ENCODE measurements around the gene RAB20. TPM values are rescaled to one million over a fixed set of nuclear protein-coding genes. Genes with fewer than 3 reads are reported as not detected.
"Not testable (repeated sequence)": the region's sequence is repeated elsewhere in the genome, so short reads cannot be mapped to it uniquely, and the experiment has no call there.

The RAB20 gene
- total and polyA plus RNA-seq, 2 experiments from 2014 or later: 28.3 to 37.4 TPM

DNA sequence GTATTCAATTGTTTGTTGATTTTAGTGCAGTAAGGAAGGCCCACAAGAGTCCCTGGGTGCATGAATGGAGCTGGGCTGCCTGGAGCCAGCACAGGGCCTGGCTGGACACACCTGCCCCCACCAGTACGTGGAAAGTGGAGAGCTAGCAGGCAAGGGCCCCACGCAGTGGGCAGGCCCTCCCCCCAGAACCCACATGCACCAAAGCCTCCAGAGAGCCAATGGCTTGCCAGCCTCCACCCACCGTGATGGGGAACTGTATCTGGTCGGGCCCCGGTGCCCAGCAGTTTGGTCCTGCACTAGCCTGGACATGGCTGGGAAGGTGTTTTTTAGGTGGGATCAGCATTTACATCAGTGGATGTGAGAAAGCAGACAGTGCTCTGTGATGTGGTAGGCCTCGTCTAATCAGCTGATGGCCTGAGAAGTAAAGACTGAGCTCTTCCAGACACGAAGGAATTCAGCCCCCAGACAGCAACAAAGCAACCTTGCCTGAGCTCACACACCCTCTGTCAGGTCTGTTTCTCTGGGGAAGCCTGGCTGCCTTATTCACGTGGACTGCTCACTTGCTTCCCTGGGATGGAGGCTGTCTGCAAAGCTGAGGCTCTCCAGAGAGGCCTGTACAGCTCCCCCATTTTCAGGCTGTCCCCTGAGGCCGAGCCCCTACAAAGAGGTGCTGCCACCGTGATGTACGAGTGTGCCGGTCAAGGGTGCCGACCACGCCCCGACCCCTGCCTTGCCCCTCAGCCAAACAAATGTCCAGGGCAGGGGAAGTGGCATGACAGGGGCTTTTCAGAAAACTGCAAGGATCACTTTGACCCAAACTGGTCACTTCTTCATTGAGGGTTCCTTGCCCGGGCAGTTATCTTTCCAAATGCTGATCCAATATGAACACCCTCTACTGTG, 27.5 kb downstream of the RAB20 start:
- Histone ChIP-seq H3K9me2 (replicated peaks; ENCODE audit: insufficient read depth) (no peaks in the 10 kb centered on the region), H3K4me3 (no peak overlapping the region), H3K9me3 (ENCODE audit: low read depth) (no peaks in the 10 kb centered on the region), H4K20me1 (ENCODE audit: insufficient read depth, poor library complexity, severe bottlenecking) (no peaks in the 10 kb centered on the region), H3K79me2 (peaks cover 77% of the 10 kb centered on the region), H2AFZ (no peak overlapping the region), H3K27ac (no peak overlapping the region), H3K36me3 (replicated peaks; ENCODE audit: insufficient read depth, low read depth) (no peaks in the 10 kb centered on the region), H3K4me2 (no peak overlapping the region), H3K4me1 (ENCODE audit: insufficient read depth) (peaks cover 7% of the 10 kb centered on the region), H3K27me3 (no peaks in the 10 kb centered on the region)
- TF ChIP-seq EZH2 (IDR thresholded peaks at IDR 0.05; ENCODE audit: borderline replicate concordance): no peak
- no peak for TF ChIP-seq CTCF (IDR thresholded peaks at IDR 0.05; ENCODE audit: poor library complexity)
- TF ChIP-seq EZH2phosphoT487 (IDR thresholded peaks at IDR 0.05; ENCODE audit: low read depth, severe bottlenecking, unreplicated experiment): no peak
- DNase-seq (ENCODE audit: low spot score): no peak
- 82% methylated on average over 16 of the region's 16 CpGs for WGBS (ENCODE audit: low lambda C conversion rate, missing lambda C conversion rate)

DNA sequence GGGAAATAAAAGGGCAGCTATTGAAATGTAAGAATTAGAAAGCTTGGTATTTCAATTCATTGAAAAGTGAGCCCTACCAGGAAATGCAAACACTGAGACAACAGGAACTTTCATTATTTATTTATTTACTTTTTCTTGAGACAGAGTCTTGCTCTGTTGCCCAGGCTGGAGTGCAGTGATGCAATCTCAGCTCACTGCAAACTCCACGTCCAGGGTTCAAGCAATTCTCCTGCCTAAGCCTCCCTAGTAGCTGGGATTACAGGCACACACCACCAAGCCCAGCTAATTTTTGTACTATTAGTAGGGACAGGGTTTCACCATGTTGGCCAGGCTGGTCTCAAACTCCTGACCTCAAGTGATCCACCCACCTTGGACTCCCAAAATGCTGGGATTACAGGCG, 29.3 kb downstream of the RAB20 start:
- H3K9me2 ChIP-seq (replicated peaks; ENCODE audit: insufficient read depth); H3K4me3 ChIP-seq; H3K27me3 ChIP-seq; H3K4me2 ChIP-seq; H2AFZ ChIP-seq; H3K36me3 ChIP-seq (replicated peaks; ENCODE audit: insufficient read depth, low read depth); H3K9me3 ChIP-seq (ENCODE audit: low read depth); DNase-seq (ENCODE audit: low spot score); H4K20me1 ChIP-seq (ENCODE audit: insufficient read depth, poor library complexity, severe bottlenecking); H3K27ac ChIP-seq: not testable (repeated sequence)
- Histone ChIP-seq H3K4me1 (ENCODE audit: insufficient read depth) (peaks cover 19% of the 10 kb centered on the region), H3K79me2 (peaks cover 72% of the 10 kb centered on the region)
- 90% methylated on average over 2 of the region's 2 CpGs for WGBS (ENCODE audit: low lambda C conversion rate, missing lambda C conversion rate)

- no peaks in the 10 kb centered on the region for H3K27me3 ChIP-seq
- no peak overlapping the region for H2AFZ ChIP-seq
- no peaks in the 10 kb centered on the region for H3K9me2 ChIP-seq (replicated peaks; ENCODE audit: insufficient read depth)
- TF ChIP-seq CTCF (IDR thresholded peaks at IDR 0.05; ENCODE audit: poor library complexity) (no peak), EZH2 (IDR thresholded peaks at IDR 0.05; ENCODE audit: borderline replicate concordance) (no peak), EZH2phosphoT487 (IDR thresholded peaks at IDR 0.05; ENCODE audit: low read depth, severe bottlenecking, unreplicated experiment) (no peak)
- H3K27ac ChIP-seq: no peak overlapping the region
- peaks cover 23% of the 10 kb centered on the region for H3K4me1 ChIP-seq (ENCODE audit: insufficient read depth)
- H3K4me2 ChIP-seq: no peak overlapping the region
- H3K79me2 ChIP-seq: peaks cover 73% of the 10 kb centered on the region
- WGBS (ENCODE audit: low lambda C conversion rate, missing lambda C conversion rate): 93% methylated on average over 9 of the region's 9 CpGs
- no peak overlapping the region for H3K4me3 ChIP-seq
- H3K9me3 ChIP-seq (ENCODE audit: low read depth): no peaks in the 10 kb centered on the region
- no peak for DNase-seq (ENCODE audit: low spot score)
- no peaks in the 10 kb centered on the region for H4K20me1 ChIP-seq (ENCODE audit: insufficient read depth, poor library complexity, severe bottlenecking)
- no peaks in the 10 kb centered on the region for H3K36me3 ChIP-seq (replicated peaks; ENCODE audit: insufficient read depth, low read depth)
Measured at GRCh38 chr13:110531671-110532083, 29.8 kb downstream of the RAB20 start.

DNA sequence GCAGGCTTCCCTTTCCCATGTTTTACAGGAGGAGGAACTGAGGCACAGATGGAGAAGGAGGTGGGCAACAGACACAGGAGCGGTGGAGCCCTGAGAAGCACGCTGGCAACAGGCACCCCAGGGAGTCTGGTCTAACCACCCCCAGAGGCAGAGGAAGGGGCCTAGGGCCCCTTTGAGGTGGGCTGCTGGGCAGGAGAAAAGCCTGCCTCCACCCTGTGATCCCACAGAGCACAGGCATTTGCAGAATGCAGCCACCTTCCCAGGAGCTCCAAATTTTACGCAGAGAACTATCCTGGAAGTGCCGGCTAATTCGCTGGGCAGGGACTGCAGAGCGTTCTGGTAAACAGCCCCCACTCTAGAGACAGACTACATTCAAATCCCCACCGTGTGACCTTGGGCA, 30.4 kb downstream of the RAB20 start:
- Histone ChIP-seq H3K79me2 (peaks cover 71% of the 10 kb centered on the region), H3K27me3 (no peaks in the 10 kb centered on the region), H2AFZ (no peak overlapping the region), H3K9me2 (replicated peaks; ENCODE audit: insufficient read depth) (no peaks in the 10 kb centered on the region), H3K27ac (no peak overlapping the region), H3K36me3 (replicated peaks; ENCODE audit: insufficient read depth, low read depth) (no peaks in the 10 kb centered on the region), H4K20me1 (ENCODE audit: insufficient read depth, poor library complexity, severe bottlenecking) (no peaks in the 10 kb centered on the region), H3K4me2 (no peak overlapping the region), H3K4me1 (ENCODE audit: insufficient read depth) (peaks cover 23% of the 10 kb centered on the region), H3K9me3 (ENCODE audit: low read depth) (no peaks in the 10 kb centered on the region), H3K4me3 (no peak overlapping the region)
- DNase-seq (ENCODE audit: low spot score): no peak
- WGBS (ENCODE audit: low lambda C conversion rate, missing lambda C conversion rate): 88% methylated on average over 7 of the region's 7 CpGs
- no peak for TF ChIP-seq CTCF (IDR thresholded peaks at IDR 0.05; ENCODE audit: poor library complexity)

Data from hepatocyte (in vitro differentiated cells).